Hippocampal formation (tissue), 2 donors: ENCODE results near the gene ACTL8.
"Not testable (repeated sequence)": the region's sequence is repeated elsewhere in the genome, so short reads cannot be mapped to it uniquely, and the experiment has no call there.

Experiments
- DNase-seq, 2 donors: peaks; one replicate each; lab custom pipeline; 2025; lab: John Stamatoyannopoulos, UW

Gene ACTL8

DNA sequence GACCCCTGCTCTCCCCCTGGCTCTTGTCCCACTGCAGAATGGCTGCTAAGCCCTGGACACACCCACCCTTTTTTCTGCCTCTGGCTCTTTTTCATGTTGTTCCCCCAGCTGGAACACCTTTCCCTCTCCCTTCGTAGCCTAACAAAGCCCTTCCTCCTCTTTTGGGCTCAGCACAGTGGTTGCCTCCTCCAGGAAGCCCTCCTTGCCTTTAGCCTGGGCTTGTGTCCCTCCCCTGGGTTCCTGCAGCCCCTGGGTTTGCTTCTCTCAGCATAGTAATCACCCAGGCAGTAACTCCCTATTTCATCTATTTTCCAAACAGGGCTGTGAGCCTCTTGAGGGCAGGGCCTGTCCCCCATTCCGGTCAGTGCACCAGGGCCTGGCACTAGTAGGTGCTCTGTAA lies 19.8 kb upstream of the ACTL8 start:
- no peak for DNase-seq

DNA sequence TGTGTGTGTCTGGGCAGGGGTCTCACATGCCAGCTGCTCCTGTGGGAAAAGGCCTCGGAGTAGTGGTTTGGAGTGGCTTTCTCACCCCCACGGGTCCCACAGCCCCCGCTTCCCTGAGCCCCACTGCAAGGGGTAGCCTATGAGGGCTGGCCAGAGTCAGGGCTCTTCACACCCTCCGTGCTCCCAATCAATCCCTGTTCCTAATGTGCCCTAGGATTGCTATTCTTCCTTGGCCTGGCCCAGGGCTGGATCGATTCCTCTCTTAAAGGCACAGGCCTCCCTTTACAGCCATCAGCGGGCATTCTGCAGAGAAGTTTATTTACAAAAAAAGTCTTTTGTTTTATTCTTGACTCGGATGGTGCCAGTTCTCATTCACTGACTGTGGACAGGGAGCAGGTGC lies 19.3 kb upstream of the ACTL8 start:
- DNase-seq, result no peak

DNA sequence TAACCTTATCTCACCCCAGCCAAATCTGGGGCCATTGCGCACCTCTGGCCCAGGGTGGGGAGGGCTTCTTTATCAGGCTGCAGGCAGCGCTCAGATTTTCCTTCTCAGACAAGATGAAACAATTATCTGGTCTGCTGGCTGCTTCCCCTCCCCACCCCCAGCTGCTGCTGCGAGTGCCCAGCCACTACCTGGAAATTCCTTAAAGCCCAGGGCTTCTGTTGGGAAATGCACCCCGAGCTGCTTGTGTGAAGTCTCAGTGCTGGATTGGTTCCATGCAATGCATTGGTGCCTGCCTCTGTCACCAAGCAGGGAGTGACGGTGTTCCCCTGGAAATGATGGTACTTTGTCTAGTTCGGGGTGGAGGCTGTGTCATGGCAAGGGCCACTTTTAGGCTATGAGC lies 18.5 kb upstream of the ACTL8 start:
- DNase-seq, result no peak

DNA sequence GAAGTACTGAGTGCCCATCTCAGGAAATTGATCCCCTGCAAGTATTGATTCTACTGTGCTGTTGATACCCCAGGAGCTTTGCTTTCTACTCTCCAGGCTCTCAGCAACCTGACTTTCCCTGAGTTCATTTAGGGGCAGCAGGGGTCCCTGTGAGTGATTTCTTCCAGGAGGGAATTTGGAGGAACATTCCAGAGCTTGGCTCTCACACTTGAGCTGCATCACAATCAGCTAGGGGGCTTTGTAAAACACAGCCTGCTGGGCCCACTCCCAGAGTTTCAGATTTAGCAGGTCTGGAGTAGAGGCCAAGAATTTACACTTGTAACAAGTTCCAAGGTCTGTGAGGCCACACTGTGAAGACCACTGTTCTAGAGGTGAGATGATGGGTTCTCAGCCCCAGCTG lies 16.1 kb upstream of the ACTL8 start:
- DNase-seq, result no peak

DNA sequence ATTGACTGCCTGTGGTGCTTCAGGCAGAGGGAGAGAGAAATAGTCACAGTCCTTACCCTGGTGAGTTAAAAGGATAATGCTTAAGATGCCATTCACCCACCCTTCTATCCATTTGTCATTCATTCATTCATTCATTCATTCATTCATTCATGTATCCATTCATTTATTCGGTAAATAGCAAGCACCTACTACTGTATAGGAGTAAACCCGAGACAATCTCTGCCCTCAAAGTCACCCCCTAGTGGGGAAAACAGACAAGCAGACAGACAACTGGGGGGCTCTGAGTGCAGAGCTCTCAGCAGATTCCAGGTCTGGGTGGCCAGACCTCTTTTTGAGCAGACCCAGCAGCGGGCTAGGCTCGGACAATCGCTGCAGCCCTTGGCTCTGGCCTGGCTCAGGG lies 14.1 kb upstream of the ACTL8 start:
- no peak for DNase-seq

DNA sequence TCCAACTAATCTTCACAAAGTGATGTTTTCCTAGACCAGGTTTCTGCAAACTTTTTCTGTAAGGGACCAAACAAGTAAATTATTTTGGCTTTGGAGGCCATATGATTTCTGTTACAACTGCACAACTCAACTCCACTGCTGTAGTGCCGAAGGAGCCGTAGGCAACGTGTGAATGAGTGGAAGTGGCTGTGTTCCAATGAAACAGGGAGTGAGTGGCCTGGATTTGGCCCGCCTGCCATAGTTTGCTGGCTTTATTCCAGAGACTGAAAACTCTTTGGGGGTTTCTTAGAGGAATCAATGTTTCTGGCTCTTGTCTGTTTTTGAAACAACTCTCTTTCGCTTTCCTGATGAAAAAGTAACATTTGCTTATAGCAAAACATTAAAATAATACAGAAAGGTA lies 12.6 kb upstream of the ACTL8 start:
- no peak for DNase-seq

DNA sequence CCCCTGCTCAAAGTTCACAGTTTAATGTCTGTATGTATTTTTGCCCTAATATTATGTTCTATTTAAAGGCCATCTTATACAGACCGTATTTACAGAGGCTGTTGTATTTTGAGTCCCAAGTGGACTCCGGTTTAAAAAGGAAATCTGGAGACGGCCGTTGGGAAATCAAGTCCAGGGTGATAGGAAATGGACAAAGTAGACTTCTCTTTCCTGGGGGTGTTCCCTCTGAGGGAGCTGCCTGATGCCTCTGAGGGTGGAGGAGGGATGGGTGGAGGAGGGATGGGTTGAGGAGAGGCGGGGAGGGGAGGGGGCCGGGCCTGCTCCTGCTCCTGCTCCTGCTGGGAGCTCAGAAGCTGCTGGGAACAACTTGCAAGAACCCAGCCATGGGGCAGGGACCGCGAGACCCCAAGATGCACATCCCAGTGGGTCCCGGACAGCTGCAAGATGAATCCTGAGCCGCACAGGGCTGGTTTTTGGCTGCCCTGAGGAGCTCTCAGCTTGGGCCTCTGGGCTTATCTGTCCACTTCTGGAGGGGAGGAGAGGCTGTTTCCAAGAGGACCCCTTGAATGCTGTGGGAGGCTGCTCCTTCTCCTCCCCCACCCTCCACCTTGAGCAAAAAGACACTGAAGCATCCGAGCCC lies 12.0 kb upstream of the ACTL8 start:
- DNase-seq, result no peak

DNA sequence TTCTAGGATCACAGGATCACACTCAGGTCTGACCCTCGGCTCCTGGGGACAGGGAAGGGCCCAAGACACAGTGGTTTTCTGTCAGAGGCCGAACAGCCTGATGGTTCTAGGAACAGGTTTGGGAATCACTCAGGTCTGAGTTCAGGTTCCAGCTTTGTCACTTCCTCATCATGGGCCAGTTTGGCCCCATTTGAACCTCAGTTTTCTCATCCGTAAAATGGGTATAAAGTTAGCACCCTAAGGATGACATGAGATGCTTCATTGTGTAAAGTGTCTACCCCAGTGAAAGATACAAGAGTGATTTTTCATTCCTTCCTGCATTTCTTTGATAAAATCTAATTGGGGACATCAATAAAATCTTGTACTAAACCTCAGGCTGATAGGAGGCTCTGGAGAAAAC lies 11.2 kb upstream of the ACTL8 start:
- DNase-seq, result no peak

DNA sequence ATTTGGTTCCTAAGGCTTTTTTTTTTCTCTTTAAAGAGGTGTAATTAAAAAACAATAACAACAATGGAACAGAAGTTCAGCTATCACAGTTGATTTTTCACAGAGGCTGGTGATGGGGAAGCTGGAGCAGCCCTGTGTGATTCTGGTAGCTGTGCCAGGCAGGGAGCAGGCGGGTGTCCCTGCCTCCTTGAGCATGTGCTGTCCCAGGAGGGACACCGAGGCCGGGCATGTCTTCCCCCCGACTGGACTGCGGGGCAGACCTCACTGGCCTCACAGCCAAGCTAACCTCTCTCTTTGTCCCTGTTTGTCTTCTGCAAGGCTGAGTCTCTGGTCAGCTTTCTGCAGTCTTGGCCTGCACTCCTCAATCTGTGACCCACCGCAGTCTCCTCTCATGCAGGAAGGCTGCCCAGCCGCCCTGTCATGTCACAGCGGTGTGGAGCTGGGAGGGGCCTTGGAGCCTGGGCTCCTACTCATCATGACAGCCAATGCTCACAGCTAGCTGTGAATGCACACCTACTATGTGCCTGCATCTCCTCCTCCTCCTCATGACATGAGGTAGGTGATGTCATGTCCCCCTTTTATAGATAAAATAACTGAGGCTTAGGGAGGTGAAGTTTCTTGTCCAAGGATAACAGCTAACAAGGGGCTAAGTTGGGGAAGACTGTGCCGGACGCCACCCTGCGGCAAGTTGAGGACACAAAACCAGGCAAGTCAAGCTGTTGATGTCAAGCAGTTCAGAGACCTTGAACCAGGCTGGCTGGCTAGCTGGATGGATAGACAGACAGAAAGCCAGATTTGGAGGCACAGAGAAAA lies 10.3 kb upstream of the ACTL8 start:
- no peak for DNase-seq

DNA sequence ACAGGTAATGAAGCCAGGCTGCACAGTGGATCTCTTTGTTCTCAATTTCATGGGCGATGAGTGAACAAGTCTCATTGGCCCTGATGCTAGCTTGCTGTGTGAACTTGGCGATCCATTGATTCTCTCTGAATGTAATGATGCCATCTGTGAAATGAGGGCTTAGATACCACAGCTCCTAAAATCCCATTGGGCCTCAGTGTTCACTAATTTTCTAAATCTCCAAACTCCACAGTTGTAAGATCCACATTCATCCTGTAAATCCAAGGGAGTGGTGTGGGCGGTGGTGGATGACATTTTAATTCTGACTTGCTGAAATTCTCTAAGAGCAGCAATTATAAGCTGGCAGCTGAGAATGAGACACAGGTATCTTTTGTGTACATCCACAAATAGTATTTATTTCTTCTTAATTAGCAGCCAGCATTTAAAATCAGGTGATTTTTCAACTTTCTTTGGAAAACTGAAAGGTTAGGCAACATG lies 9.6 kb upstream of the ACTL8 start:
- no peak for DNase-seq

DNA sequence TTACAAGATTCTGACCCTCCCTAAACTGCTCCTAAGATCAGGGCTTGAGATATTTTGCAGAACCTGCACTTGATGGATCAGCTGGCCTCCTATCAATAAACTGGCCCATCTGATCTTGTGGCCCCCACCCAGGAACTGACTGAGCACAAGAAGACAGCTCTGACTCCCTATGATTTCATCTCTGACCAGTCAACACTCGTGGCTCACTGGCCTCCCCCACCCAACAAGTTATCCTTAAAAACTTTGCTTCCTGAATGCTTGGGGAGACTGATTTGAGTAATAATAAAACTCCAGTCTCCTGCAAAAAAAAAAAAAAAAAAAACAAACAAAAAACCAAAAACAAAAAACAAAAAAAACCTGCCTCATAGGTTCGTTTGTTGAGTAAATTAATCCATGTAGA lies 8.9 kb upstream of the ACTL8 start:
- not testable (repeated sequence) for DNase-seq

DNA sequence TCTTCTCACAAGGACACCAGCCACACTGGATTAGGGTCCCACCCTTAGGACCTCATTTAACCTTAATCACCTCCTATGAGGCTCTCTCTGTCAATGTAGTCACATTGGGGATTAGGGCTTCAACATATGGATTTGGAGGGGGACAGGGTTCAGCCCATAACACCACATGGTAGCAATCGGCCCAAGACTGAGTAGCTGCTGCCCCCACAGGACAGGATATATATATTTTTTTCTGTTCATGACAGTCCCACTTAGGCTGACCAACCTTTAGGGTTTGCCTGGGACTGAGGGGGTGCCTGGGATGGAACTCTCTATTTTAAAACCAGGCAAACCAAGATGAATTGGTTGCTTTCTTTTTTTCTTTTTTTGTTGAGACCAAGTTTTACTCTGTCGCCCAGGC lies 8.2 kb upstream of the ACTL8 start:
- DNase-seq, result no peak

DNA sequence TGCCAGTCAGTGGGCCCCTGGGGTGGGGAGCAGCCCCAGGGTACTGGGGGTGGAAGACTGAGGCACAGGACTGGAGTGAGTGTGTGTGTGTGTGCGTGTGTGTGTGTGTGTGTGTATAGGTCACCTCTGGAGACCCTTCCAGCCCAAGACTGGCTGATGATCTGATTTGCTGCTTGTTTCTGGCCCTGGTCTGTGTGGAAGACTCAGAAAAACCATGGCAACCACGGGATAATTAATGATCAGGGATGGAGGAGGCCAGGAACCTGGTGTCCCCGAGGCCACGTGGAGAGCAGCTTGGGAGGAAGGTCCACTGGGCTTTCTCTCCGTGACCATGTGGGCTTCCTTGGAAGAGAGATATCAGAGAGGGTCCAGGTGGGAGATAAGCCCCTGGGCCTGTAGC lies 4.8 kb upstream of the ACTL8 start:
- DNase-seq, result no peak

DNA sequence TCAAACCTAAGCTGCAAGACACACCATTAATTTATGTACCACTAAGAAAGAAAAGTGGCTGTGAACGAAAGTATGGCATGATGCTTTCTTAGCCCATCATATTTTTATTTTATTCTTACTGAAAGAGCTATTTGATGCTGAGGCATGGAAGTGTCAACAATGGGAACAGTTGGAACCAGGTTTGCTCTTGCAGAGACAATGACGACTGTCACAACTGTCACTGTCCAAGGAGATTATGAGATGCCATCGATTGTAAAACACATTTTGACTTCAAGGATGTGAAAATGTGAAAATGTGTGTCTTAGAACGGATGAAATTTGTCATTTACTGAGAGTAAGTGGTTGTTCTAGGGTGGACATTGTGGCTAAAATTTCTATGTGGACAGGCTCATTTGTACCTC lies 2.8 kb upstream of the ACTL8 start:
- no peak for DNase-seq

DNA sequence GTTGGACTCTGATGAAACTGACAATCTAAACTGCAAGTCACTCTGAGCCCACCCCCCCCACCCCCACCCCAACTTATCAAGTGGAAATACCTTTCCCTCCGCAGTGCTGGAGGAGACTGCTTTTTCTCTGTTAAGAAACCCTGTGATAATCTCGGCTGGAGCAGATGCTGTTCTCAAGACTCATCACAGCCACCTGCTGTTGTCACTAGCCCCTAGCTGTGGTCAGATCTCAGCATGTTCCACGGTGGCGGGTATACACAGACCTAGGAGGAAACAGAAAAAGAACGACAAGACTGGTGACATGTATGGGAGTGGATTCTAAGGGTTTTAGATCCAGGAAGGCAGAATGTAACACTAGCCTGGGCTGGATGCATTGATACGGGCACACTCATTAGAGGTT lies 2.3 kb downstream of the ACTL8 start:
- DNase-seq, result no peak

DNA sequence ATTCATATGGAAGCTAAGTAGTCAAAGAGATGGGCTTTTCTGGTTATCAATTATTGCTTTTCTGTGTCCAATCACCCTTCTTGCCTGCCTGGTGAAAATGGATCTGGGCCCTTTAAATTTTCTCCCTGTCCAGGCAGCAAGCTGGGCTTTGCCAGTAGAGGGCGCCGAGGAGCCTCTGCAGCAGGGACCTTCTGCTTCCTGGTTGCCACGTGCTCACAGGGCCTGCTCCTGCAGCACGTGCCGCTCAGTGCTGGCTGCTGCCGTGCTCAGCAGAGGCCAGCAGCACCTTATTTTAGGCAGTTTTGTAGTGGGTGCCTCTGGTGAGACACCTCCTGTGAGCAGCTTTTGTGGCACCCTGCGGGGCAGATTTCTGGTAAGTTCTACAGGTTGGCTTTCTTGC lies 4.0 kb downstream of the ACTL8 start:
- DNase-seq, result no peak

DNA sequence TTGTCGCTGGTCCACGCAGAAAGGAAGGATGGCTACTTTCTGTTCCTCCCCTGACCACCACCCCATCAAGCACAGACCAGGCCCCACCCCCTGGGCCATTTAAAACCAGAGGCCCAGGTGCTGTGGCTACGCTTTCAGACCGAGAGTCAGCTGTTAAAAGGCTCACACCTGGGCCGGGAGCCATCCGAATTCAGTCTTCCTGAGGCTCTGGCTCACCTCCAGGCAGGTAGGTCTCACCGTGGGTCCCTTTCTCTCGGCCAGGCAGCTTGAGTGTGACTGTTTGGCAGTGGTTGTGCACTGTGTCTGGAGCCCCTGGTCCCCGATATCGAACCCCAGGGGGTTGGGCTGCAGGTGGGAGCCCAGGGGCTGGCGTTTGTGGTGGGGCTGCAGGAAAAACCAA lies 7.2 kb downstream of the ACTL8 start:
- DNase-seq, result no peak

DNA sequence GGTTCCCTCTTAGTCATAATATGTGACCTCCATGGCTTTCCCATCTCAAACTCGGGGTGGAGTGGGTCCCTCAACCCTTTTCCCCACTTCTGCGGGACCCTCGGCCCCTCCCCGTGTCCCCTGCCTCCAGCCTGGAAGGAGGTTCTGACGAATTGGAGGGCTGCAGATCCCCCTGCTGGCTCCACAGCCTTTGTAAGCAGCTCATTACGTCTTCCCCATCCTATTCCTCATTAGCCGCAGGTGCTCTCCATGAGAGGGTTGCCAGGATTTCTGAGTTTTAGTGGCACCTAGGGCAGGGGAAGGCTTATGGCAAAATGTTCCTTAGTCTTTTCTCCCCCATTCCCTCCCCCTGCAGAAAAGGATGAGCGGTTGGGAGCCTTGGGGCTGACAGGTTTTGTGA lies 8.3 kb downstream of the ACTL8 start:
- DNase-seq, result no peak

DNA sequence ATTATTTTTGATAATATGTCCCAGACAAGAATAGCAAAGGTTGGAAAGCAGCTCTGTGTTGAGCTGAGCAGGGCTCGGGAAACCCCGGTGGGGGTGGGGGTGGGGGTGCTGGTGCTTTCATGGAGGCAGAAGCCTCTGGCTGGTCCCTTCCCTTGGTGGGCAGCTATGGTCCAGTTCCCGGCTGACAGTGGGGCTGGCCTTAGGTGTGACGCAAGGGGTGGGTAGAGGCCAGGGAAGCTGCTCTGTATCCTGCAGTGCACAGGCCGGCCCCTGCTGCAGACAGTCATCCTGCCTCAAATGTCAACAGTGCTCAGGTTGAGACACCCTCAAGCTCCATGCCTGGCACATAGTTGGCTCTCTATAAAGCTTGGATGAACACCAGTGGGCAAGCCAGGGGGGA lies 8.9 kb downstream of the ACTL8 start:
- DNase-seq, result no peak

DNA sequence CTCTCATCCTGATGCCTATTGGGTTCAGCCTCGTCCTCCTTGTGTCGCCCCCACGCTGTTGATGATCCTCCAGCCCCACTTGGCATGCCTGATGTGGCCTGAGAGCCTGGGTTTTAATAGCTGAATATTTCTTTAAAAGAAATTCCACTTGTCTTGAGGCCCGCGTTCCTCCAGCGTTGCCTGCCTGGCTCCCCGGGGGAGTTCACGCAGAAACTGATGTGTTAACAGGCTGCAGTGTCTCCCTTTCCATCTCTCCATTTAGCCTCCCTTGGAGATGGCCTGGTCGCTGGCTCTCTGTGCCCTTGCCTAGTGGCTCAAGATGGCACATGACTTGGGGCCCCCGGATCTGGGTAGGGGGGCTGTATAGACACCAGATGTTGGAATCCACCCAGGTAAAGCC lies 9.5 kb downstream of the ACTL8 start:
- DNase-seq, result no peak

DNA sequence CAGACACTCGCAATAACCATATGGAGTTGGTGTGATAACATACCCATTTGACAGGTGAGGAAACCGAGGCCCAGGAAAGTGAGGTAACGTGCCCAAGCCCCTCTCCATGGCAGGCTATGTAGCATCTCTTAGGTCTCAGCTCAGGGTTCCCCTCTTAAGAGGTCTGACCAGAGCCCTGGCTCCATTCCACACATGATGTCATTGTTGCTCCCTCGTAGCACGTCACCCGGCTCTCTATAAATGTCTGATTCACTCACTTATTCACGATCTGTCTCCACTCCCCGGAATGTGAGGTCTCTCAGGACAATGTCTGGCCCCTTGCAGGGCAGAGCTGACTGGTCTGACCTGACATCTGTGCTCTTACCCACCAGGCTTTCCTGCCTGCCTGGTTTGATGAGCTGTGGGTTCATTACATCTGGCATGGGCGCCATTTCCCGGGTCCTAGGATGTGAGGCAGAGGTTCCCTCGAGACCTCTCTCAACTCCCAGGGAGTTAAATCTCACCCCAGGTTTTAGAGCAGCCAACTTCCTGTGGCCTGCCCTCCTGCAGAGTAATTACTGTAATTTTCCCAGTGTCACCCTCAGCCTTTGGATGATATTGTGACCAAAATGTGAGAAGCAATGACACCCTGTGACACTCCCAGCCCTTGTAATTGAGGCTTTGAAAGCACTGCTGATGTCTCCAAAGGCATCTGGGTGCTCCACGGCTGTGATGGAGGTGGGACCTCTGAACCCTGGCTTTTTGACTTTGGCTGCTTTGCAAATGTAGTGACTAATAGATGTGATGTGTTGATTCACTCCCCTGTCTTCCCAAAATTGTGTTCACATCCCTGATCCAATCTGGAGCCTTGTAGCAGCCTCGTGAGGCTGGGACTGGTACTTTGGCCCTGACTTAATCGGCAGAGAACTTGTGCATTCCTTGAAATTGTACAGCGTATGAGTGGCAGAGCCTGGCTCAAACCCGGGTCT lies 10.6 kb downstream of the ACTL8 start:
- DNase-seq, result no peak

DNA sequence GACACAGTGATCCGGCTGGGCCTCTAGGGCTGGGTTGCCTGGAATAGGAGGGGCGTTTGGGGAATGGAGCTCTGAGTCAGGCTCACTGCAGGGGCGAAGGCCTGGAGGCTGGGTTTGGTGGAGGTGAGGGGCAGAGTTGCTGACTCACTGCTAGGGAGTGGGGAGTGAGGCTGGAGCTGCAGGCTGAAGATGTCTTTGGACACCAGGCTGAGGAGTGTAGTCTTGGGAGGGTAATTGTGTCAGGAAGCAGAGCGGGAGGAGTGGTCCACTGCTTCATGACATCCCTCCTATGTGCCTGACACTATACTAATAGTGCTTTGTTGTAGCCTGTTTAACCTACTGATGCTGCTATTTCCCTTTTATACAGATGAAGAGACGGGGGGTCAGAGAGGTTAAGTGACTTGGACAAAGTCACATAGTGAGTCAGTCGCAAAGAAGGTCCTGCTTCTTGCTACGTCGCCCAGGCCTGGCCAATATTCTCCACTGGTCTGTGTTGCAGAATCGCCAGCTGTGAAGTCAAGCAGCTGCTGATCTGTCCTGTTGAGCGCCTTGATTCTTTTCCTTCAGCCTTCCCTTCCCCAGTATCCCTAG lies 13.6 kb downstream of the ACTL8 start:
- no peak for DNase-seq
